Natural killer cell (primary cell): Measurements from ENCODE around the gene RASSF3. TPM values are rescaled to one million over a fixed set of nuclear protein-coding genes. Genes with fewer than 3 reads are reported as not detected.

Experiments
- ATAC-seq, 3 donors: fragments of 150-1000 bp in 2 of 3; fragments of 200-7000 bp in 1 of 3; cut with Tn5 transposase; 1 replicate in 1 of 3; 2 replicates in 2 of 3; pipeline ENCODE4 v1.10.0; 2021; ENCODE audit warnings: mild to moderate bottlenecking in 2 of 3, moderate library complexity in 2 of 3
- DNase-seq, 2 donors: peaks; one replicate each; pipeline versions ENCODE4 v3.0.0 to v3.0.0-alpha.2; 2013 to 2021; ENCODE audit warnings: mixed read lengths in 1 of 2
- H3K27ac ChIP-seq: one replicate; pipeline ENCODE4 v1.5.1; 2013; ENCODE audit warnings: mild to moderate bottlenecking, low read length
- H3K27me3 ChIP-seq: one replicate; pipeline ENCODE4 v1.6.1; 2013; ENCODE audit warnings: low read length; ENCODE audit not compliant: control insufficient read depth, insufficient read depth
- H3K36me3 ChIP-seq: one replicate; pipeline ENCODE4 v1.6.1; 2013; ENCODE audit warnings: low read length; ENCODE audit not compliant: control insufficient read depth, insufficient read depth
- H3K4me1 ChIP-seq: one replicate; pipeline ENCODE4 v1.6.1; 2013; ENCODE audit warnings: low read length; ENCODE audit not compliant: control insufficient read depth, insufficient read depth
- H3K4me3 ChIP-seq: one replicate; pipeline ENCODE4 v1.5.1; 2013; ENCODE audit warnings: low read length
- H3K9me3 ChIP-seq: one replicate; pipeline ENCODE4 v1.6.1; 2013; ENCODE audit warnings: low read length; ENCODE audit not compliant: control insufficient read depth, insufficient read depth
- H3K27ac Mint-ChIP-seq, 2 donors: one replicate each; pipeline ENCODE4 v1.8.0; 2022; ENCODE audit warnings: mild to moderate bottlenecking in 2 of 2, mixed read lengths in 2 of 2, moderate library complexity in 1 of 2
- H3K27me3 Mint-ChIP-seq, 2 donors: one replicate each; pipeline ENCODE4 v1.8.0; 2022; ENCODE audit warnings: low read depth in 2 of 2, mixed read lengths in 2 of 2
- H3K36me3 Mint-ChIP-seq: one replicate; pipeline ENCODE4 v1.8.0; 2022; ENCODE audit warnings: mixed read lengths
- H3K4me1 Mint-ChIP-seq, 2 donors: one replicate each; pipeline ENCODE4 v1.8.0; 2022; ENCODE audit warnings: mixed read lengths in 2 of 2
- H3K4me3 Mint-ChIP-seq: one replicate; pipeline ENCODE4 v1.8.0; 2022; ENCODE audit warnings: mild to moderate bottlenecking, moderate library complexity, mixed read lengths
- H3K9me3 Mint-ChIP-seq, 2 donors: one replicate each; pipeline ENCODE4 v1.8.0; 2022; ENCODE audit warnings: mixed read lengths in 2 of 2
- WGBS: methylation state at CpG from one replicate; pipeline ENCODE4 v1.1.7; 2013; ENCODE audit warnings: missing lambda C conversion rate; ENCODE audit not compliant: insufficient coverage; 5-methylcytosine and 5-hydroxymethylcytosine counted together
- intact Hi-C: fragments of 100-400 bp; cut with micrococcal nuclease; formaldehyde crosslinking; loops from one replicate; pipeline ENCODE4 v1.14.2; 2022
- total RNA-seq, 4 donors: library from RNA; stranded (reverse); fragments of 120-200 nt in 1 of 4; gene quantifications; one replicate each; pipeline versions ENCODE4 v1.2.3 to v1.2.4, GENCODE V29; 2013 to 2022
- TF ChIP-seq, protein P1 (sequence below): fragments of 200-600 bp; IDR thresholded peaks from one replicate; pipeline ENCODE4 v1.8.0; 2022; ENCODE audit warnings: antibody characterized with exemption

The RASSF3 gene
- total RNA-seq, 3 donors from 2014 or later (not counting 1 experiment from before 2014, with no cell fraction given): 63.4 to 105 (median 80.5) TPM

DNA sequence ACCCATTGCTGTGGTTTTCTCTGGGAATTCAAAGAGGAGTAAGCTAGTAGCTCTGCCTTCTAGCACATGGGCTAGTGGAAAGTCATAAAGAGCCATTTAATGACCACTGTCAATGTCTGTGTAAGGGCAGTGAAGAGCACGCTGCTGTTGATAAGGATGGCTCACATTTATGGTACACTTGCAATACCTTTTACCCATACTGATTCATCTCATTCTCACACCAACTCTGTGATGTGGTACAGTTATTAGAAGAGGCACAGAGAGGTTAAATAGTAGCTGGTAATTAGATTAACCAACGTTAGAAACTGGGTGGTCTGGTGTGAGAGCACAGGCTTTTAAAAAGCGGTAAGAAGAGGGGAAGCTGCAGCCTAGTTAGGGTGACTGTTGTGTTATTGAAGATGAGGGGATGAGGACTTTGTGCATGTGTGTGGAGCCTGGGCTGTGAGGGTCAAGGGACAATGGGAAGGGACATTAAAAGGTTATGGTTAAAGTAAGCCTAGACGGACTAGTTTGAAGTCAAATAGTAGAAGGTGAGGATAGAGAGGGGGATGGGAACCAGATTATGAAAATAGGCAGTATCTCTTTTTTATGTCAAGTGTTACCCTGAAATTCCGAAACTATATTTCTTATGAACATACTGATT is 25.2 kb downstream of the RASSF3 start:
- Mint-ChIP-seq H3K4me1 (peaks cover 67 to 69% of the 10 kb centered on the region in 2 donors), H3K4me3 (no peak overlapping the region), H3K9me3 (no peaks in the 10 kb centered on the region), H3K27ac (peak overlapping the region; percentile 72 to 79), H3K36me3 (no peaks in the 10 kb centered on the region), H3K27me3 (no peaks in the 10 kb centered on the region)
- TF ChIP-seq, protein P1, sequence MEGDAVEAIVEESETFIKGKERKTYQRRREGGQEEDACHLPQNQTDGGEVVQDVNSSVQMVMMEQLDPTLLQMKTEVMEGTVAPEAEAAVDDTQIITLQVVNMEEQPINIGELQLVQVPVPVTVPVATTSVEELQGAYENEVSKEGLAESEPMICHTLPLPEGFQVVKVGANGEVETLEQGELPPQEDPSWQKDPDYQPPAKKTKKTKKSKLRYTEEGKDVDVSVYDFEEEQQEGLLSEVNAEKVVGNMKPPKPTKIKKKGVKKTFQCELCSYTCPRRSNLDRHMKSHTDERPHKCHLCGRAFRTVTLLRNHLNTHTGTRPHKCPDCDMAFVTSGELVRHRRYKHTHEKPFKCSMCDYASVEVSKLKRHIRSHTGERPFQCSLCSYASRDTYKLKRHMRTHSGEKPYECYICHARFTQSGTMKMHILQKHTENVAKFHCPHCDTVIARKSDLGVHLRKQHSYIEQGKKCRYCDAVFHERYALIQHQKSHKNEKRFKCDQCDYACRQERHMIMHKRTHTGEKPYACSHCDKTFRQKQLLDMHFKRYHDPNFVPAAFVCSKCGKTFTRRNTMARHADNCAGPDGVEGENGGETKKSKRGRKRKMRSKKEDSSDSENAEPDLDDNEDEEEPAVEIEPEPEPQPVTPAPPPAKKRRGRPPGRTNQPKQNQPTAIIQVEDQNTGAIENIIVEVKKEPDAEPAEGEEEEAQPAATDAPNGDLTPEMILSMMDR: no peak
- intact Hi-C loops: no loop called here
- Histone ChIP-seq H3K9me3 (no peaks in the 10 kb centered on the region), H3K36me3 (peaks cover 6% of the 10 kb centered on the region), H3K4me3 (no peak overlapping the region), H3K27me3 (no peaks in the 10 kb centered on the region), H3K27ac (no peak overlapping the region), H3K4me1 (peaks cover 40% of the 10 kb centered on the region)
- 61% methylated on average over 3 of the region's 5 CpGs for WGBS
- ATAC-seq: no peak
- DNase-seq: peak in 1 of 2 donors; percentile 4

DNA sequence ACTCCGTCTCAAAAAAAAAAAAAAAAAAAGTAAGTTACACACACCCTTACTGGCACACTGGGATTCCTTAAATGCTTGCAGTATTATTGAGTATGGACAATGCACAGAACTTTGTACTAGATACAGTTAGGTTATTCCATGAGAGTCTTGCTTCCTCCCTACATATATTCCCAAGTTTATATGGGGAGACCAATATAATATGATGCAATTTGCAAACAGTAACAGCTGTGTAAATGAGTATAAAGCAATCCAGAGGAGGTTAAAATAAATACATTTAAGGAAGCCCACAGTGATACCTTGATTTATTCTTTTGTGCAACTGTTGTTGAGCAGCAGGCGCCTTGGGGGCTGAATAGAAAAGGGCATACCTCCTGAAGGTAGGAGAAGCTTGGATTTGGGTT is 26.6 kb downstream of the RASSF3 start:
- Histone ChIP-seq H3K9me3 (no peaks in the 10 kb centered on the region), H3K27me3 (no peaks in the 10 kb centered on the region), H3K36me3 (peaks cover 6% of the 10 kb centered on the region), H3K4me3 (no peak overlapping the region), H3K27ac (no peak overlapping the region), H3K4me1 (peaks cover 39% of the 10 kb centered on the region)
- Mint-ChIP-seq H3K4me3 (no peak overlapping the region), H3K27ac (peak overlapping the region; percentile 47 to 66), H3K9me3 (no peaks in the 10 kb centered on the region), H3K36me3 (no peaks in the 10 kb centered on the region), H3K4me1 (peaks cover 54 to 57% of the 10 kb centered on the region in 2 donors), H3K27me3 (no peaks in the 10 kb centered on the region)
- TF ChIP-seq, protein P1: no peak
- DNase-seq (no peak), ATAC-seq (no peak)
- WGBS: 100% methylated on average over 1 of the region's 2 CpGs
- intact Hi-C loops: no loop called here

DNA sequence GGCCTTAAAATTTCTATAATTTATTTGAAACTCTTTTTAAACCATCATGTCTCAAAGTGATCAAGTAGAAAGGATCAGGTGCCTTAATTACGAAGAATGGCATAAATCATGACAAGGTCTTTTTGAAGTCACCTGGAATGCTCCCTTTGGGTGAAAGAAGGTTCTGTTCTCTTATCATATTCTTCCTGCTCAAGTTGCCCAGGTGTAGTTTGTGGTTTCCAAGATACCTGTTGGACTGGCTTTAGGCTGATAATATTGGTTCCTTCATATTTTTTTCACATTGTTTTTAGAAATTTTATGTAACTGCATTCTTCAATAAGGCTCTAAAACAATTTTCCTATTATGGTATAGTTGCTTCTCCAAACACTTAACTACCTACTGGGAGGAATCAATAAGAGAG is 29.2 kb downstream of the RASSF3 start:
- Mint-ChIP-seq H3K4me1 (peaks cover 50 to 53% of the 10 kb centered on the region in 2 donors), H3K36me3 (no peaks in the 10 kb centered on the region), H3K4me3 (no peak overlapping the region), H3K27me3 (no peaks in the 10 kb centered on the region), H3K9me3 (no peaks in the 10 kb centered on the region), H3K27ac (peak overlapping the region; percentile 69 to 74)
- ATAC-seq: no peak
- TF ChIP-seq, protein P1: no peak
- intact Hi-C loops: no loop called here
- peaks cover 32% of the 10 kb centered on the region for H3K4me1 ChIP-seq
- WGBS: 100% methylated on average over 1 of the region's 1 CpG
- no peak for DNase-seq
- no peaks in the 10 kb centered on the region for H3K27me3 ChIP-seq
- H3K4me3 ChIP-seq: no peak overlapping the region
- H3K27ac ChIP-seq: no peak overlapping the region
- H3K9me3 ChIP-seq: no peaks in the 10 kb centered on the region
- peaks cover 2% of the 10 kb centered on the region for H3K36me3 ChIP-seq

DNA sequence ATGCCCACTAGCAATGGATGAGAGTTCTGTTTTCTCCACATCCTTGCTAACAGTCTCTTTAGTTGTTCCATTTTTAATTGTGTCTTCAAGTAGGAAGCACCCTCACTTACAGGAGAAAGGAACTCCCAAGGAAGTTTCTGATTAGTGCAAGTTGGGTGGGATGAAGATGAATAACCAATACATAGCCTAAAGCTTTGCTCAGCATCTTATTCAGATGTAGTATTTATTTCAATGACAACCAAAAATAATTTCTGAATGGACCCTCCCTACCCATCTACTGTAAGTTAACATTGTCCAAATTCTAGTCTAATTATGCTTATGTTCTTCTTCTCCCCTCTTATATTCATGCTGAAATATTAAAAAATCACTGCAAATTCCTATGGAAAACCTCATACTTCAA is 36.0 kb downstream of the RASSF3 start:
- H3K9me3 Mint-ChIP-seq: no peaks in the 10 kb centered on the region
- H3K4me1 Mint-ChIP-seq: peaks cover 52 to 60% of the 10 kb centered on the region in 2 donors
- DNase-seq (no peak), ATAC-seq (no peak)
- TF ChIP-seq, protein P1: no peak
- Histone ChIP-seq H3K27me3 (no peaks in the 10 kb centered on the region), H3K36me3 (peaks cover 17% of the 10 kb centered on the region), H3K4me3 (no peak overlapping the region), H3K4me1 (peaks cover 32% of the 10 kb centered on the region), H3K9me3 (no peaks in the 10 kb centered on the region), H3K27ac (no peak overlapping the region)
- H3K4me3 Mint-ChIP-seq: no peak overlapping the region
- H3K27me3 Mint-ChIP-seq: no peaks in the 10 kb centered on the region
- no peaks in the 10 kb centered on the region for H3K36me3 Mint-ChIP-seq
- H3K27ac Mint-ChIP-seq: peak overlapping the region; percentile 2 to 79
- intact Hi-C loops: no loop called here
